Neural progenitor cell (in vitro differentiated cells): Measurements from ENCODE around the gene SMOC2. TPM values are rescaled to one million over a fixed set of nuclear protein-coding genes. Genes with fewer than 3 reads are reported as not detected.
A peak's percentile ranks its signal among the peaks of the same experiment; 100 is the strongest.

Experiments used
- DNase-seq: peaks from one replicate; pipeline ENCODE4 v3.0.0-alpha.2; 2016; ENCODE audit warnings: low spot score
- H2AFZ ChIP-seq: fragments of 200-600 bp; sonication (generic); replicated peaks from 2 replicates; pipeline ENCODE4 v1.6.1; 2016; ENCODE audit warnings: antibody characterized with exemption
- H3F3A ChIP-seq: fragments of 200-600 bp; sonication (generic); 2 replicates; pipeline ENCODE4 v1.6.1; 2016; ENCODE audit warnings: antibody characterized with exemption, low read depth
- H3K27ac ChIP-seq: fragments of 200-600 bp; sonication (generic); 2 replicates; pipeline ENCODE4 v1.5.1; 2016; ENCODE audit warnings: mild to moderate bottlenecking
- H3K27me3 ChIP-seq: fragments of 200-600 bp; sonication (generic); 2 replicates; pipeline ENCODE4 v1.6.1; 2016; ENCODE audit warnings: mild to moderate bottlenecking, moderate library complexity
- H3K36me3 ChIP-seq: fragments of 200-600 bp; sonication (generic); 2 replicates; pipeline ENCODE4 v1.5.1; 2016
- H3K4me1 ChIP-seq: fragments of 200-600 bp; sonication (generic); 2 replicates; pipeline ENCODE4 v1.6.1; 2016; ENCODE audit warnings: mixed run types
- H3K4me2 ChIP-seq: fragments of 200-600 bp; sonication (generic); 2 replicates; pipeline ENCODE4 v1.6.1; 2016
- H3K4me3 ChIP-seq: fragments of 200-600 bp; sonication (generic); 2 replicates; pipeline ENCODE4 v1.5.1; 2016
- H3K79me2 ChIP-seq: fragments of 200-600 bp; sonication (generic); 2 replicates; pipeline ENCODE4 v1.6.1; 2016; ENCODE audit warnings: low read depth
- H3K9ac ChIP-seq: fragments of 200-600 bp; sonication (generic); 2 replicates; pipeline ENCODE4 v1.6.1; 2016
- H3K9me3 ChIP-seq: fragments of 200-600 bp; sonication (generic); 2 replicates; pipeline ENCODE4 v1.5.1; 2016; ENCODE audit warnings: low read depth
- H4K20me1 ChIP-seq: fragments of 200-600 bp; sonication (generic); 2 replicates; pipeline ENCODE4 v1.6.1; 2016; ENCODE audit warnings: low read depth
- H3K27ac Mint-ChIP-seq: 3 replicates; pipeline ENCODE4 v1.8.0; 2021; ENCODE audit warnings: mixed read lengths
- H3K27me3 Mint-ChIP-seq: 2 replicates; pipeline ENCODE4 v1.8.0; 2022; ENCODE audit warnings: low read depth, mild to moderate bottlenecking, inconsistent platforms, moderate library complexity, mixed read lengths; ENCODE audit not compliant: insufficient read depth
- H3K36me3 Mint-ChIP-seq: 3 replicates; pipeline ENCODE4 v1.8.0; 2021; ENCODE audit warnings: mixed read lengths
- H3K4me1 Mint-ChIP-seq: 3 replicates; pipeline ENCODE4 v1.8.0; 2021; ENCODE audit warnings: mixed read lengths
- H3K4me3 Mint-ChIP-seq: 3 replicates; pipeline ENCODE4 v1.8.0; 2021; ENCODE audit warnings: mild to moderate bottlenecking, moderate library complexity, mixed read lengths
- H3K9me3 Mint-ChIP-seq: 3 replicates; pipeline ENCODE4 v1.8.0; 2020; ENCODE audit warnings: mixed read lengths
- CTCF ChIP-seq: fragments of 200-600 bp; sonication (generic); IDR thresholded peaks from 2 replicates; pipeline ENCODE4 v1.5.1; 2017; ENCODE audit warnings: antibody characterized with exemption, mild to moderate bottlenecking
- EZH2 ChIP-seq: fragments of 200-600 bp; sonication (generic); IDR thresholded peaks from 2 replicates; pipeline ENCODE4 v1.6.1; 2017; ENCODE audit warnings: antibody characterized with exemption, mild to moderate bottlenecking, moderate library complexity
- EZH2phosphoT487 ChIP-seq: fragments of 200-600 bp; sonication (generic); IDR thresholded peaks from 2 replicates; pipeline ENCODE4 v1.6.1; 2017; ENCODE audit warnings: antibody characterized with exemption
- total RNA-seq: library from RNA; depleted of rRNA; stranded (reverse); fragments of >200 nt; gene quantifications from 2 replicates; pipeline ENCODE4 v1.2.3, GENCODE V29; 2015; ENCODE audit warnings: low replicate concordance

SMOC2 gene
- total RNA-seq, 1 donor from 2014 or later = 0.75 TPM

GRCh38 chr6:168480481-168480880, 39.5 kb downstream of the SMOC2 start:
- no peak for DNase-seq
- H3K27ac ChIP-seq = no peak overlapping the region
- no peaks in the 10 kb centered on the region for H3K27me3 ChIP-seq
- peaks cover 2% of the 10 kb centered on the region for H3K36me3 Mint-ChIP-seq
- TF ChIP-seq CTCF = no peak
- TF ChIP-seq EZH2phosphoT487 = no peak
- no peak for TF ChIP-seq EZH2
- H2AFZ ChIP-seq = no peak overlapping the region
- H3K36me3 ChIP-seq = no peaks in the 10 kb centered on the region
- H3K27me3 Mint-ChIP-seq = no peaks in the 10 kb centered on the region
- H3K27ac Mint-ChIP-seq = no peak overlapping the region
- no peak overlapping the region for H3K4me3 ChIP-seq
- H3K4me1 Mint-ChIP-seq = no peaks in the 10 kb centered on the region
- no peaks in the 10 kb centered on the region for H3K9me3 ChIP-seq
- no peaks in the 10 kb centered on the region for H4K20me1 ChIP-seq
- H3K4me2 ChIP-seq = no peak overlapping the region
- H3K79me2 ChIP-seq = no peaks in the 10 kb centered on the region
- no peak overlapping the region for H3K4me3 Mint-ChIP-seq
- H3F3A ChIP-seq = no peaks in the 10 kb centered on the region
- no peaks in the 10 kb centered on the region for H3K4me1 ChIP-seq
- peaks cover 27% of the 10 kb centered on the region for H3K9me3 Mint-ChIP-seq
- H3K9ac ChIP-seq = no peak overlapping the region

- Mint-ChIP-seq H3K27me3 (no peaks in the 10 kb centered on the region), H3K4me3 (no peak overlapping the region), H3K27ac (no peak overlapping the region), H3K9me3 (peaks cover 5% of the 10 kb centered on the region), H3K36me3 (no peaks in the 10 kb centered on the region), H3K4me1 (no peaks in the 10 kb centered on the region)
- Histone ChIP-seq H3K27me3 (no peaks in the 10 kb centered on the region), H3K79me2 (no peaks in the 10 kb centered on the region), H2AFZ (peak overlapping the region; percentile 61), H3K4me2 (no peak overlapping the region), H3F3A (no peaks in the 10 kb centered on the region), H3K4me3 (no peak overlapping the region), H3K36me3 (no peaks in the 10 kb centered on the region), H3K9ac (no peak overlapping the region), H3K9me3 (no peaks in the 10 kb centered on the region), H3K27ac (no peak overlapping the region), H3K4me1 (no peaks in the 10 kb centered on the region), H4K20me1 (no peaks in the 10 kb centered on the region)
- no peak for DNase-seq
- TF ChIP-seq CTCF (no peak), EZH2 (no peak), EZH2phosphoT487 (no peak)
These were observed 44.8 kb downstream of the SMOC2 start for GRCh38 chr6:168485818-168486217.

- H3K27me3 ChIP-seq = no peaks in the 10 kb centered on the region
- no peaks in the 10 kb centered on the region for H3K4me1 Mint-ChIP-seq
- no peaks in the 10 kb centered on the region for H4K20me1 ChIP-seq
- DNase-seq = no peak
- H3K36me3 ChIP-seq = no peaks in the 10 kb centered on the region
- H3K27ac Mint-ChIP-seq = no peak overlapping the region
- no peak for TF ChIP-seq CTCF
- TF ChIP-seq EZH2 = no peak
- TF ChIP-seq EZH2phosphoT487 = no peak
- H3K4me1 ChIP-seq = no peaks in the 10 kb centered on the region
- no peak overlapping the region for H3K27ac ChIP-seq
- H3K36me3 Mint-ChIP-seq = no peaks in the 10 kb centered on the region
- H3K27me3 Mint-ChIP-seq = peaks cover 3% of the 10 kb centered on the region
- H3K4me3 ChIP-seq = no peak overlapping the region
- no peak overlapping the region for H2AFZ ChIP-seq
- no peaks in the 10 kb centered on the region for H3K79me2 ChIP-seq
- H3F3A ChIP-seq = no peaks in the 10 kb centered on the region
- no peaks in the 10 kb centered on the region for H3K9me3 Mint-ChIP-seq
- H3K9ac ChIP-seq = no peak overlapping the region
- H3K9me3 ChIP-seq = no peaks in the 10 kb centered on the region
- no peak overlapping the region for H3K4me3 Mint-ChIP-seq
- H3K4me2 ChIP-seq = no peak overlapping the region
These were observed 49.8 kb downstream of the SMOC2 start for GRCh38 chr6:168490757-168491156.
